Uterus (tissue), 2 donors: ENCODE measurements around the gene KLHL28.

Experiments used
- CTCF ChIP-seq, 4 experiments: fragments of 200-600 bp in 2 of 4; fragments of 450-650 bp in 2 of 4; sonication (generic) in 2 of 4; IDR thresholded peaks; one replicate each; pipeline ENCODE4 v1.5.1; 2016 to 2019; ENCODE audit warnings: antibody characterized with exemption in 4 of 4, mild to moderate bottlenecking in 2 of 4, moderate library complexity in 1 of 4
- POLR2A ChIP-seq, 2 donors: fragments of 450-650 bp; IDR thresholded peaks; one replicate each; pipeline ENCODE4 v1.6.1; 2016; ENCODE audit warnings: antibody characterized with exemption in 2 of 2, mild to moderate bottlenecking in 1 of 2, moderate library complexity in 1 of 2

GRCh38 chr14:44886860-44887595 lies 74.7 kb downstream of the KLHL28 start:
- TF ChIP-seq CTCF (IDR thresholded peaks at IDR 0.05) (no peak), POLR2A (IDR thresholded peaks at IDR 0.05) (no peak)
